ENCODE measurements around the gene PIP5K1B. TPM values are rescaled to one million over a fixed set of nuclear protein-coding genes. Genes with fewer than 3 reads are reported as not detected.

PIP5K1B gene
- total and polyA plus RNA-seq, 4 experiments from 2014 or later = 0.12 to 0.25 TPM; not detected in 2

DNA sequence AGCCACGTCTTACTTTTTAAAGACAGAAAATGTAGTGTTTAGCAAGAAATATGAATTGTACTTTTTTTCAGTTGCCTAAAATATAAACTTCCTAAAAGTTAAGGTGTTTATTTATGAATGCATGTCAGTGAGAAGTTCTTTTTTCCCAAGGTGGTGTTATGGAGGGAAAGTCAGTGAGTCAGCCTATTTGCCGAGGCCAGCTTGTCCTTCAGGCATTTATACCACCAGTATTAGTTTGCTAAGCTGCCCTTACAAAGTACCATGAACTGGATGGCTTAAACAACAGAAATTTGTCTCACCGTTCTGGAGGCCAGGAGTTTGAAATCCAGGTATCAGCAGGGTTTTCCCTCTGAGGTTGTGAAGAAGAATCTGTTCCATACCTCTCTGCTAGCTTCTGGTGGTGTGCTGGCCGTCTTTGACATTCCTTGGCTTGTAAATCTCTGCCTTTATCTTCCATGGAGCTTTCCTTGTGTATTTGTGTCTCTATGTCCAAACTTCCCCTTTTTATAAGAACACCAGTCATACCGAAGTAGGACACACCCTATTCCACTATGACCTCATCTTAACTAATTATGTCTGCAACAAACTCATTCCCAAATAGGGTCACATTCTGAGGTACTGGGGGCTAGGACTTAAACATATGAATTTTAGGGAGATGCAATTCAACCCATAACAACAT lies 270.5 kb downstream of the PIP5K1B start:
- intact Hi-C loops (cut with micrococcal nuclease) = no loop called here
- Histone ChIP-seq H3K27me3 (ENCODE audit: insufficient read depth, low read length) (no peaks in the 10 kb centered on the region), H3K36me3 (ENCODE audit: insufficient read depth, low read length) (no peaks in the 10 kb centered on the region), H3K27ac (ENCODE audit: low read depth, low read length) (no peak overlapping the region), H3K9me3 (ENCODE audit: control insufficient read depth in 1 of 2, low read length in 2 of 2) (no peaks in the 10 kb centered on the region), H3K4me1 (ENCODE audit: insufficient read depth, low read length) (peaks cover 15% of the 10 kb centered on the region), H3K4me3 (ENCODE audit: low read length in 2 of 2) (no peak overlapping the region)
- Mint-ChIP-seq H3K4me1 (peaks cover 10 to 12% (median 11%) of the 10 kb centered on the region in 4 donors), H3K4me3 (no peak overlapping the region), H3K27ac (peak overlapping the region in 1 of 7 donors; percentile 13), H3K27me3 (no peaks in the 10 kb centered on the region), H3K36me3 (no peaks in the 10 kb centered on the region), H3K9me3 (peaks cover 0 to 5% (median 0%) of the 10 kb centered on the region in 8 donors)
- CTCF ChIA-PET (ENCODE audit: partially characterized antibody) = interaction anchor here (1.2 to 2.6 kb wide), 4 partner anchors 22 to 60 kb away, joined by 3 to 7 read pairs (median 4); partner anchors contain the start of gene FXN
- DNase-seq = no peak
- POLR2A ChIA-PET (ENCODE audit: partially characterized antibody) = no interaction called here

DNA sequence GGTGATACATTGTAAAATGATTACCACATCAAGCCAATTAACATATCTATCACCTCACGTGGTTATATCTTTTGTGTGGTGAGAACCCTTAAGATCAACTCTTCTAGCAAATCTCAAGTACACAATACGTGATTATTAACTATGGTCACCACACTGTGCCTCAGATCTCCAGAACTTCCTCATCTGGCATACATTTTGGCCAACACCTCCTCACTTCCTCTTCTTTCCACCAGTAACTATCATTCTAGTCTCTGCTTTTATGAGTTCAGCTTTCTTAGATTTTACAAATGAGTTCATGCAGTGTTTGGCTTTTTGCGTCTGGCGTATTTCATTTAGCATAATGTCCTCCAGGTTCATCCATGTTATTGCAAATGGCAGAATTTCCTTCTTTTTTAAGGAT lies 273.0 kb downstream of the PIP5K1B start:
- Mint-ChIP-seq H3K4me1 (peaks cover 9 to 12% (median 11%) of the 10 kb centered on the region in 4 donors), H3K36me3 (no peaks in the 10 kb centered on the region), H3K27me3 (no peaks in the 10 kb centered on the region), H3K4me3 (no peak overlapping the region), H3K27ac (no peak overlapping the region), H3K9me3 (peaks cover 0 to 1% (median 0%) of the 10 kb centered on the region in 8 donors)
- intact Hi-C loops (cut with micrococcal nuclease) = no loop called here
- no peak overlapping the region for H3K4me3 ChIP-seq (ENCODE audit: low read length in 2 of 2)
- H3K9me3 ChIP-seq (ENCODE audit: control insufficient read depth in 1 of 2, low read length in 2 of 2) = no peaks in the 10 kb centered on the region
- ChIA-PET CTCF (ENCODE audit: partially characterized antibody) (no interaction called here), POLR2A (ENCODE audit: partially characterized antibody) (no interaction called here)
- H3K27ac ChIP-seq (ENCODE audit: low read depth, low read length) = no peak overlapping the region
- no peaks in the 10 kb centered on the region for H3K36me3 ChIP-seq (ENCODE audit: insufficient read depth, low read length)
- peaks cover 20% of the 10 kb centered on the region for H3K4me1 ChIP-seq (ENCODE audit: insufficient read depth, low read length)
- no peaks in the 10 kb centered on the region for H3K27me3 ChIP-seq (ENCODE audit: insufficient read depth, low read length)
- DNase-seq = no peak

DNA sequence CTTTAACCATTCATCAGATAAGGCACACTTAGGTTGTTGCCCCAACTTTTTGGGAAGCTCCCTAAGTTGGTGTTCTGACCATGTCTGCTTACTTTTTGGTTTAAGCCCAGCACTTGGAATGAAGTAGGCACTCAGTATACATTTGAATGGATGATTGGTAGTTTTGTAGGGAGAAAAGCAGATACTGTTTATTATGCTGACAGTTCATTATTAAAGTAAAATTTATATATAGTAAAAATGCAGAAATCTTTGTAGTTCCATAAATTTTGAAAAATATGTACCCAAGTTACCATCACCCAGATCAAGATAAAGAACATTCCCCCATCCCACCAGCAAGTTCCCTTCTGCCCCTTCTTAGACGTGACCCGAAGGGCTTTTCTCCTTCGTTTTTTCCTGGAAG lies 273.5 kb downstream of the PIP5K1B start:
- H3K27me3 ChIP-seq (ENCODE audit: insufficient read depth, low read length) = no peaks in the 10 kb centered on the region
- CTCF ChIA-PET (ENCODE audit: partially characterized antibody) = no interaction called here
- no peak overlapping the region for H3K27ac Mint-ChIP-seq
- intact Hi-C loops (cut with micrococcal nuclease) = no loop called here
- DNase-seq = no peak
- no peak overlapping the region for H3K27ac ChIP-seq (ENCODE audit: low read depth, low read length)
- H3K9me3 ChIP-seq (ENCODE audit: control insufficient read depth in 1 of 2, low read length in 2 of 2) = no peaks in the 10 kb centered on the region
- H3K36me3 ChIP-seq (ENCODE audit: insufficient read depth, low read length) = no peaks in the 10 kb centered on the region
- POLR2A ChIA-PET (ENCODE audit: partially characterized antibody) = no interaction called here
- peaks cover 20% of the 10 kb centered on the region for H3K4me1 ChIP-seq (ENCODE audit: insufficient read depth, low read length)
- peaks cover 0 to 1% (median 0%) of the 10 kb centered on the region in 8 donors for H3K9me3 Mint-ChIP-seq
- H3K4me1 Mint-ChIP-seq = peaks cover 9 to 12% (median 11%) of the 10 kb centered on the region in 4 donors
- no peak overlapping the region for H3K4me3 ChIP-seq (ENCODE audit: low read length in 2 of 2)
- H3K27me3 Mint-ChIP-seq = no peaks in the 10 kb centered on the region
- H3K4me3 Mint-ChIP-seq = no peak overlapping the region
- no peaks in the 10 kb centered on the region for H3K36me3 Mint-ChIP-seq

DNA sequence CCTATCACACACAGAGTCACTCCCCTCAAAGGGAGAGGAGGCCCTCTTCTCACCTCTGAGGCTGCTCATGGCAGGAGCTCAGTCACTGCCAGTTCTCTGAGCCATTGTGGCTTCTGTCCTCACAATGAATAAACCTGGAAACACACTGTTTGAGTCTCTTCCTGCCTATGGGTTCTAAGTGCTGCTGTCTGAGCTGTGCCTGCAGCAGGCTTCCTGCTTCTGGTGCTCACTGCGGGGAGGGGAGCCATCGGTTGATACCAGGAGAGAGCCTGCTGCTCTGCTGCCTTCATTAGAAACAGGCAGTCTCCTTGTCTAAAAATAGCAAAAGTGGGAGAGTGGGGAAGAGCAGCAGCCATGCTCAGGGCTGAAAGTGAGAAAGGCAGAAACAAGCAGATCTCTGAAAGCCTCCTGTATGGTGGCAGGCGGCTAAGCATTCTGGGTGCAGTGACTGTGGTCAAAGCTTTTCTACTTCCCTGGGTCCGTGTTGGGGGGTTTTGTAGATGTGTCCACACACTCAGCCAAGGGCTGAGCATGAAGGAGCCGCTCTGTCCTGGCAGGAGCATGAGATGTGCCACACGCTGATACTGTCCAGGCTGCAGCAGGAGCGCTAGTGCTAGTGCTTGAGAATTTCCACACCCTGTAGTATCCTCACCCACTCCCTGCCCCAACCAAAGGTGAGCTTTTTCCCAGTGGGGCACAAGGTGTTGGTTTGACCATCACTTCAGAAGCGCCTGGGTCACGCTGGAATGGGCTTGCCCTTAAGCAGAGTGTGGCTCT lies 274.7 kb downstream of the PIP5K1B start:
- no peak overlapping the region for H3K27ac ChIP-seq (ENCODE audit: low read depth, low read length)
- H3K9me3 Mint-ChIP-seq = peaks cover 0 to 1% (median 0%) of the 10 kb centered on the region in 8 donors
- peak overlapping the region in 4 of 7 donors; percentile 11 to 73 (median 20) for H3K27ac Mint-ChIP-seq
- H3K4me1 ChIP-seq (ENCODE audit: insufficient read depth, low read length) = peaks cover 16% of the 10 kb centered on the region
- H3K4me3 ChIP-seq (ENCODE audit: low read length in 2 of 2) = no peak overlapping the region
- peak overlapping the region in 3 of 8 donors; percentile 43 to 58 (median 46) for H3K4me3 Mint-ChIP-seq
- no peaks in the 10 kb centered on the region for H3K27me3 ChIP-seq (ENCODE audit: insufficient read depth, low read length)
- DNase-seq = peak in 2 of 5 donors; percentile 1 to 3
- no peaks in the 10 kb centered on the region for H3K36me3 ChIP-seq (ENCODE audit: insufficient read depth, low read length)
- H3K4me1 Mint-ChIP-seq = peaks cover 5 to 8% (median 6%) of the 10 kb centered on the region in 4 donors
- no peaks in the 10 kb centered on the region for H3K36me3 Mint-ChIP-seq
- no peaks in the 10 kb centered on the region for H3K9me3 ChIP-seq (ENCODE audit: control insufficient read depth in 1 of 2, low read length in 2 of 2)
- intact Hi-C loops (cut with micrococcal nuclease) = no loop called here
- H3K27me3 Mint-ChIP-seq = no peaks in the 10 kb centered on the region
- ChIA-PET POLR2A (ENCODE audit: partially characterized antibody) (no interaction called here), CTCF (ENCODE audit: partially characterized antibody) (interaction anchor here (0.6 to 1.8 kb wide), 2 partner anchors 20 to 385 kb away, joined by 3 to 5 read pairs; no protein-coding TSS in a partner anchor)

DNA sequence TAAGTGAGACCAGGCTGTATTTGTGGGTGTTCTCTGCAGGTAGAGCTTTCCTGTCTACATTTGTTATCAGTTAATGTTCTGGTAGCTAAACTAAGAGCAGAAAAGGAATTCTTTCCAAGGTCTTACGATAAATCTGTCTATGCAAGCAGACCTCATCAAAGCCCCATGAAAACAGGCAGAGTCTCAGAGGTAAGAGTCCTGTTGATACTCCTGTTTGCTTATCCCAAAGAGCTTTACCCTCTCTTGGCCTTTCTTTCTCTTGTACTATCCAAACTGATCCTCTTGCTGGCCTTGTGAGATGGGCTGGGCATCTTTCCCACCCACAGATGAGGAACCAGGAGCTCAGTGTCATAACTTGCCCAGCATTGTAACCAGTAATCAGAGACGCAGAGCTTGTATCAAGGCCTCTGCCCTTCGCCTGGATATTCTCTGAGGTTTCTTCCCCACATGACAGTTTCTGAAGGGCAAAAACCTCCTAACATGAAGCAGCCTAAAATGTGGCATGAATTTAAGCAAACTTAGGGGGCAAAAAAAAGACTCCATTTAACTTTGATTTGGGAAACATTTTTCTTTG lies 275.4 kb downstream of the PIP5K1B start:
- Mint-ChIP-seq H3K27me3 (no peaks in the 10 kb centered on the region), H3K4me3 (no peak overlapping the region), H3K9me3 (peaks cover 0 to 1% (median 0%) of the 10 kb centered on the region in 8 donors), H3K36me3 (no peaks in the 10 kb centered on the region), H3K4me1 (peaks cover 5 to 8% (median 6%) of the 10 kb centered on the region in 4 donors), H3K27ac (no peak overlapping the region)
- no peak overlapping the region for H3K27ac ChIP-seq (ENCODE audit: low read depth, low read length)
- H3K4me1 ChIP-seq (ENCODE audit: insufficient read depth, low read length) = peaks cover 16% of the 10 kb centered on the region
- H3K27me3 ChIP-seq (ENCODE audit: insufficient read depth, low read length) = no peaks in the 10 kb centered on the region
- ChIA-PET POLR2A (ENCODE audit: partially characterized antibody) (no interaction called here), CTCF (ENCODE audit: partially characterized antibody) (interaction anchor here (0.6 to 1.8 kb wide), 2 partner anchors 19 to 386 kb away, joined by 3 to 5 read pairs; no protein-coding TSS in a partner anchor)
- H3K9me3 ChIP-seq (ENCODE audit: control insufficient read depth in 1 of 2, low read length in 2 of 2) = no peaks in the 10 kb centered on the region
- H3K4me3 ChIP-seq (ENCODE audit: low read length in 2 of 2) = no peak overlapping the region
- intact Hi-C loops (cut with micrococcal nuclease) = no loop called here
- no peaks in the 10 kb centered on the region for H3K36me3 ChIP-seq (ENCODE audit: insufficient read depth, low read length)
- DNase-seq = no peak

DNA sequence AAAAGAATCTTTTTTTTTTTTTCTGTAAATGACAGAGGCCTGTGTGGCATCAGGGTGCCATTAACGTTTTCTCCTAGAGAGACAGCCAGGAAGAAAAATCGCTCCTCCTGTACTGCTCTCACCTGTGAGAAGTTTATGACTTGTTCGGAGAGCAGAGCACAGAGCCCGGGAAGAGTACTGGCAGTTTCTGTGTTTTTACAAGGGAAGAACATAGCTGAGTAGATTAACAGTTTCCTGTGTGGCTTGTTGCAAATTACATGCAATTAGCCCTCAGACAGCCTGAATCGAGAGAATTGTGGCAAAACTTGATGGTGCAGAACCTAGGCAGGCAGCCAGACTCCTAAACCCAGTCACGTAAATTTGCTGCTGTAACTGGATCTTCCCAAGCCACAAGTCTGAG lies 276.7 kb downstream of the PIP5K1B start:
- Histone ChIP-seq H3K27me3 (ENCODE audit: insufficient read depth, low read length) (no peaks in the 10 kb centered on the region), H3K36me3 (ENCODE audit: insufficient read depth, low read length) (no peaks in the 10 kb centered on the region), H3K9me3 (ENCODE audit: control insufficient read depth in 1 of 2, low read length in 2 of 2) (no peaks in the 10 kb centered on the region), H3K27ac (ENCODE audit: low read depth, low read length) (no peak overlapping the region), H3K4me1 (ENCODE audit: insufficient read depth, low read length) (peaks cover 16% of the 10 kb centered on the region), H3K4me3 (ENCODE audit: low read length in 2 of 2) (no peak overlapping the region)
- no peak for DNase-seq
- no peak overlapping the region for H3K4me3 Mint-ChIP-seq
- POLR2A ChIA-PET (ENCODE audit: partially characterized antibody) = no interaction called here
- no peaks in the 10 kb centered on the region for H3K9me3 Mint-ChIP-seq
- H3K36me3 Mint-ChIP-seq = no peaks in the 10 kb centered on the region
- CTCF ChIA-PET (ENCODE audit: partially characterized antibody) = no interaction called here
- intact Hi-C loops (cut with micrococcal nuclease) = no loop called here
- H3K27ac Mint-ChIP-seq = no peak overlapping the region
- peaks cover 3 to 6% (median 6%) of the 10 kb centered on the region in 4 donors for H3K4me1 Mint-ChIP-seq
- H3K27me3 Mint-ChIP-seq = no peaks in the 10 kb centered on the region

DNA sequence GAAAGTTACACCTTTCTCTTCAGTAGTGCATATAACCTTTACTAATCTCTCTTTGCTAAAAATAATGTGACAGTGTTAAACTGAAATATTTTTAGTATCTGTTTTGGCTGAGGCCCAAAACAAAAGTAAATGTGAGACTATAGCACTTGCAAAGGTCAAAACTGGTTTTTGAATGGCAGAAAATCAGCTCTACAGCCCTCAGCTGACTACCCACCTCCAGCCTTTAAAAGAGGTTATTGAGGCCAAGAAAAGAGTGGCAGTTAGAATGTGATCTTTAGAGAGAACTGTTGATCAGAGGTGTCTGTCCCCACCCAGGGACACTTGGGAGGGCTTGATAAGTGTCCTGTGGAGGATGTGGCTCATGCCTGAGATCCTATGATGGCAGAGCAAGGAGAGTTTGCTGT lies 278.0 kb downstream of the PIP5K1B start:
- CTCF ChIA-PET (ENCODE audit: partially characterized antibody) = interaction anchor here (1.9 kb wide), 1 partner anchor 15 kb away, joined by 7 read pairs; no protein-coding TSS in a partner anchor
- no peaks in the 10 kb centered on the region for H3K36me3 Mint-ChIP-seq
- no peak overlapping the region for H3K4me3 Mint-ChIP-seq
- intact Hi-C loops (cut with micrococcal nuclease) = no loop called here
- no peaks in the 10 kb centered on the region for H3K36me3 ChIP-seq (ENCODE audit: insufficient read depth, low read length)
- no peaks in the 10 kb centered on the region for H3K27me3 ChIP-seq (ENCODE audit: insufficient read depth, low read length)
- peak overlapping the region in 2 of 7 donors; percentile 4 to 57 for H3K27ac Mint-ChIP-seq
- H3K4me1 ChIP-seq (ENCODE audit: insufficient read depth, low read length) = peaks cover 16% of the 10 kb centered on the region
- DNase-seq = no peak
- no peaks in the 10 kb centered on the region for H3K9me3 ChIP-seq (ENCODE audit: control insufficient read depth in 1 of 2, low read length in 2 of 2)
- no peak overlapping the region for H3K27ac ChIP-seq (ENCODE audit: low read depth, low read length)
- POLR2A ChIA-PET (ENCODE audit: partially characterized antibody) = no interaction called here
- H3K9me3 Mint-ChIP-seq = no peaks in the 10 kb centered on the region
- H3K4me3 ChIP-seq (ENCODE audit: low read length in 2 of 2) = no peak overlapping the region
- H3K4me1 Mint-ChIP-seq = peaks cover 3 to 6% (median 6%) of the 10 kb centered on the region in 4 donors
- H3K27me3 Mint-ChIP-seq = no peaks in the 10 kb centered on the region

All from CD4-positive, alpha-beta memory T cell (primary cell).